Glutamatergic neuron (in vitro differentiated cells): ENCODE measurements around the gene P2RY8. TPM values are rescaled to one million over a fixed set of nuclear protein-coding genes. Genes with fewer than 3 reads are reported as not detected.
"Not testable (repeated sequence)": the region's sequence is repeated elsewhere in the genome, so short reads cannot be mapped to it uniquely, and the experiment has no call there.

Source experiments
- DNase-seq: peaks from one replicate; pipeline ENCODE4 v3.0.0; 2022
- H3K27ac Mint-ChIP-seq: one replicate; pipeline ENCODE4 v1.8.0; 2020; ENCODE audit warnings: mild to moderate bottlenecking, mixed read lengths, inconsistent platforms; ENCODE audit not compliant: unreplicated experiment
- H3K27me3 Mint-ChIP-seq: one replicate; pipeline ENCODE4 v1.8.0; 2020; ENCODE audit warnings: mild to moderate bottlenecking, moderate library complexity, mixed read lengths, inconsistent platforms; ENCODE audit not compliant: unreplicated experiment
- H3K36me3 Mint-ChIP-seq: one replicate; pipeline ENCODE4 v1.8.0; 2020; ENCODE audit warnings: mild to moderate bottlenecking, mixed read lengths, inconsistent platforms; ENCODE audit not compliant: unreplicated experiment
- H3K4me1 Mint-ChIP-seq: one replicate; pipeline ENCODE4 v1.8.0; 2020; ENCODE audit warnings: mild to moderate bottlenecking, low read depth, mixed read lengths, inconsistent platforms; ENCODE audit not compliant: unreplicated experiment
- H3K4me3 Mint-ChIP-seq: one replicate; pipeline ENCODE4 v1.8.0; 2020; ENCODE audit warnings: mild to moderate bottlenecking, mixed read lengths, inconsistent platforms; ENCODE audit not compliant: unreplicated experiment
- H3K9me3 Mint-ChIP-seq: one replicate; pipeline ENCODE4 v1.8.0; 2020; ENCODE audit warnings: mild to moderate bottlenecking, moderate library complexity, mixed read lengths, inconsistent platforms; ENCODE audit not compliant: unreplicated experiment
- CTCF ChIP-seq: fragments of 200-600 bp; sonication (generic); IDR thresholded peaks from one replicate; pipeline ENCODE4 v1.5.0; 2021; ENCODE audit not compliant: partially characterized antibody, unreplicated experiment
- total RNA-seq: library from RNA; stranded (reverse); fragmentation: NEBNext Ultra II Directional; extraction: Animal tissue kit (Norgen Biotek cat#: 25700); gene quantifications from one replicate; pipeline ENCODE4 v1.2.1, GENCODE V29; 2021; ENCODE audit not compliant: unreplicated experiment

The P2RY8 gene
- total RNA-seq, 1 donor from 2014 or later, result 2.3 TPM

GRCh38 chrX:1578511-1579173 is 41.7 kb upstream of the P2RY8 start:
- Mint-ChIP-seq H3K27ac (no peak overlapping the region), H3K4me1 (no peaks in the 10 kb centered on the region), H3K9me3 (peaks cover 1% of the 10 kb centered on the region), H3K36me3 (no peaks in the 10 kb centered on the region), H3K4me3 (no peak overlapping the region), H3K27me3 (peaks cover 2% of the 10 kb centered on the region)
- no peak for TF ChIP-seq CTCF
- DNase-seq, result no peak

GRCh38 chrX:1577845-1578244 is 40.9 kb upstream of the P2RY8 start:
- Mint-ChIP-seq H3K9me3 (peaks cover 1% of the 10 kb centered on the region), H3K27ac (no peak overlapping the region), H3K4me1 (no peaks in the 10 kb centered on the region), H3K36me3 (no peaks in the 10 kb centered on the region), H3K27me3 (no peaks in the 10 kb centered on the region), H3K4me3 (no peak overlapping the region)
- TF ChIP-seq CTCF, result no peak
- no peak for DNase-seq

- Mint-ChIP-seq H3K4me3 (no peak overlapping the region), H3K27ac (no peak overlapping the region), H3K27me3 (no peaks in the 10 kb centered on the region), H3K9me3 (peaks cover 1% of the 10 kb centered on the region), H3K4me1 (no peaks in the 10 kb centered on the region), H3K36me3 (no peaks in the 10 kb centered on the region)
- TF ChIP-seq CTCF, result no peak
- no peak for DNase-seq
These were observed 39.4 kb upstream of the P2RY8 start for GRCh38 chrX:1576201-1576992.

- H3K36me3 Mint-ChIP-seq, H3K4me1 Mint-ChIP-seq, H3K9me3 Mint-ChIP-seq, H3K4me3 Mint-ChIP-seq, H3K27me3 Mint-ChIP-seq, DNase-seq, H3K27ac Mint-ChIP-seq: not testable (repeated sequence)
These were observed 37.2 kb upstream of the P2RY8 start for GRCh38 chrX:1574181-1574580.

GRCh38 chrX:1564750-1565683 is 28.0 kb upstream of the P2RY8 start:
- TF ChIP-seq CTCF, result no peak
- no peak for DNase-seq
- Mint-ChIP-seq H3K27ac (no peak overlapping the region), H3K4me3 (no peak overlapping the region), H3K27me3 (peaks cover 2% of the 10 kb centered on the region), H3K4me1 (no peaks in the 10 kb centered on the region), H3K9me3 (no peaks in the 10 kb centered on the region), H3K36me3 (no peaks in the 10 kb centered on the region)

GRCh38 chrX:1564077-1564476 is 27.1 kb upstream of the P2RY8 start:
- not testable (repeated sequence) for H3K4me3 Mint-ChIP-seq, H3K9me3 Mint-ChIP-seq, H3K36me3 Mint-ChIP-seq, DNase-seq, H3K4me1 Mint-ChIP-seq, H3K27ac Mint-ChIP-seq, H3K27me3 Mint-ChIP-seq
